Caco-2 (cell line): Measurements from ENCODE around the gene FMO4. TPM values are rescaled to one million over a fixed set of nuclear protein-coding genes. Genes with fewer than 3 reads are reported as not detected.

ENCODE experiments used
- BruUV-seq: library from RNA; stranded (reverse); fragments of 400-500 nt; replicated peaks from 2 replicates; lab custom pipeline; 2021; lab: Mats Ljungman, UMichigan
- CTCF ChIA-PET: fragments of 300-600 bp; sonication (Branson Sonifier 250); formaldehyde crosslinking; loops from one replicate; lab custom pipeline; 2022; ENCODE audit warnings: antibody characterized with exemption; lab: Charles Lee
- POLR2A ChIA-PET: fragments of 300-600 bp; sonication (Branson Sonifier 250); formaldehyde crosslinking; loops from one replicate; lab custom pipeline; 2022; ENCODE audit warnings: antibody characterized with exemption; lab: Charles Lee
- DNase-seq, 2 experiments: peaks; one replicate each; pipeline versions ENCODE4 v3.0.0 to v3.0.0-alpha.2; 2020 to 2022
- H3K27me3 ChIP-seq: replicated peaks from 2 replicates; pipeline ENCODE4 v1.6.0; 2011; ENCODE audit warnings: low read length; ENCODE audit not compliant: control insufficient read depth, insufficient read depth
- H3K36me3 ChIP-seq: 2 replicates; pipeline ENCODE4 v1.5.1; 2011; ENCODE audit warnings: low read length; ENCODE audit not compliant: control insufficient read depth, insufficient read depth
- H3K4me1 ChIP-seq: fragments of 250-450 bp; sonication (Bioruptor Pico); 2 replicates; pipeline ENCODE4 v1.5.1; 2020; ENCODE audit warnings: mild to moderate bottlenecking
- H3K4me3 ChIP-seq: 2 replicates; pipeline ENCODE4 v1.5.1; 2011; ENCODE audit warnings: low read depth, mild to moderate bottlenecking, control low read depth, low read length
- H3K9me3 ChIP-seq: fragments of 250-450 bp; sonication (Bioruptor Pico); 2 replicates; pipeline ENCODE4 v1.5.1; 2020; ENCODE audit warnings: mild to moderate bottlenecking, moderate library complexity
- H3K27ac Mint-ChIP-seq: one replicate; pipeline ENCODE4 v1.8.0; 2022; ENCODE audit warnings: mixed read lengths; ENCODE audit not compliant: unreplicated experiment
- H3K27me3 Mint-ChIP-seq: one replicate; pipeline ENCODE4 v1.8.0; 2022; ENCODE audit warnings: mixed read lengths; ENCODE audit not compliant: insufficient read depth, unreplicated experiment
- H3K36me3 Mint-ChIP-seq: one replicate; pipeline ENCODE4 v1.8.0; 2022; ENCODE audit warnings: mild to moderate bottlenecking, mixed read lengths; ENCODE audit not compliant: insufficient read depth, unreplicated experiment
- H3K4me1 Mint-ChIP-seq: one replicate; pipeline ENCODE4 v1.8.0; 2022; ENCODE audit warnings: low read depth, mixed read lengths; ENCODE audit not compliant: unreplicated experiment
- H3K4me3 Mint-ChIP-seq: one replicate; pipeline ENCODE4 v1.8.0; 2022; ENCODE audit warnings: mild to moderate bottlenecking, moderate library complexity, mixed read lengths; ENCODE audit not compliant: unreplicated experiment
- H3K9me3 Mint-ChIP-seq: one replicate; pipeline ENCODE4 v1.8.0; 2022; ENCODE audit warnings: mixed read lengths; ENCODE audit not compliant: unreplicated experiment
- intact Hi-C: fragments of 100-400 bp; cut with micrococcal nuclease; formaldehyde crosslinking; loops from one replicate; pipeline ENCODE4 v1.10.0; 2022; ENCODE audit not compliant: unreplicated experiment
- total RNA-seq: library from RNA; stranded (reverse); gene quantifications from 2 replicates; pipeline ENCODE4 v1.2.3, GENCODE V29; 2022
- TF ChIP-seq, protein P1 (sequence below), 2 experiments: fragments of 200-600 bp in 1 of 2; IDR thresholded peaks; 1 replicate in 1 of 2; 2 replicates in 1 of 2; pipeline versions ENCODE4 v1.5.1 to v1.8.0; 2011 to 2022; ENCODE audit warnings: antibody characterized with exemption in 1 of 2, control low read depth in 1 of 2, inconsistent platforms in 1 of 2, low read depth in 1 of 2, low read length in 1 of 2, mild to moderate bottlenecking in 1 of 2, moderate library complexity in 1 of 2; ENCODE audit not compliant: insufficient read depth in 1 of 2, severe bottlenecking in 1 of 2, unreplicated experiment in 1 of 2

Gene FMO4
- total RNA-seq, 1 experiment from 2014 or later, result 2.3 TPM

DNA sequence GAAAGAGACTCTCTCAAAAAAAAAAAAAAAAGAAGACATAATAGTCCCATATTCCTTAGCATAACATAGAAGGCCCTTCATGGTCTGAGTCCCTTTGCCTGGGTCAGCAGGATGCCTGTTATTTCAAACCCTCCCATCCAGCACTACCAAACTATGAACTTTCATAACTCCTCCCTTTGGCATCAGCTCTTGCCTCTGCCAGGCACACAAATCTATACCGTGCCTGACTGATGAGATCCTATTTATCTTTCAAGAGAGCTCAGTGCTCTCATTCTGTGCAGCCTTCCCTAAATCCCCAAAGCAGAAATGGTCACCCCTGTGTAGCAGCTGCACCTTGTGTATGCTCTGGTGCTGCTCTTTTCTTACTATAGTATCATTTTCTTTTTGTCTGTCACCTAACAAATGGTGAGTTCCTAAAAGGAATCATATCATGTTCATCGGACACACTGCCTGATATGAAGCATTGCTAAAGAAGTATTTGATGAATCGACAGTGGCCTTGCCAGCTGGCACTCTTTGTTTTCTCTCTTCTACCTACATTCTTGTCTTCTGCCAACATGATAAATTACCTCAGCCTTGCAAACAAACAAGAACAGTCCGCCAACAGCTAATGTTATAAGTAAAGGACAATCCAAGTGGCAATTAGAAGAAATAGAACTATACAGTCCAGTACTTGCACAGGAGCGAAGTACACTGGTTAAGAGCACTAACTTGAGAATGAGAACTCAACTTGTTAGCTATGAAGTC is 29.9 kb downstream of the FMO4 start:
- no peak overlapping the region for H3K4me3 ChIP-seq
- H3K4me1 ChIP-seq, result no peaks in the 10 kb centered on the region
- intact Hi-C loops, result no loop called here
- ChIA-PET POLR2A (no interaction called here), CTCF (no interaction called here)
- Mint-ChIP-seq H3K4me1 (no peaks in the 10 kb centered on the region), H3K9me3 (peaks cover 21% of the 10 kb centered on the region), H3K36me3 (no peaks in the 10 kb centered on the region), H3K27ac (no peak overlapping the region), H3K27me3 (no peaks in the 10 kb centered on the region), H3K4me3 (no peak overlapping the region)
- 0 out of 2 replicates have a peak, but pooled peaks cover 1% of the 10 kb centered on the region for H3K36me3 ChIP-seq
- no peaks in the 10 kb centered on the region for H3K27me3 ChIP-seq
- DNase-seq, result no peak
- no TSS peak for BruUV-seq
- peaks cover 6% of the 10 kb centered on the region; the same call in 1 of the 2 replicates for H3K9me3 ChIP-seq
- TF ChIP-seq, protein P1, sequence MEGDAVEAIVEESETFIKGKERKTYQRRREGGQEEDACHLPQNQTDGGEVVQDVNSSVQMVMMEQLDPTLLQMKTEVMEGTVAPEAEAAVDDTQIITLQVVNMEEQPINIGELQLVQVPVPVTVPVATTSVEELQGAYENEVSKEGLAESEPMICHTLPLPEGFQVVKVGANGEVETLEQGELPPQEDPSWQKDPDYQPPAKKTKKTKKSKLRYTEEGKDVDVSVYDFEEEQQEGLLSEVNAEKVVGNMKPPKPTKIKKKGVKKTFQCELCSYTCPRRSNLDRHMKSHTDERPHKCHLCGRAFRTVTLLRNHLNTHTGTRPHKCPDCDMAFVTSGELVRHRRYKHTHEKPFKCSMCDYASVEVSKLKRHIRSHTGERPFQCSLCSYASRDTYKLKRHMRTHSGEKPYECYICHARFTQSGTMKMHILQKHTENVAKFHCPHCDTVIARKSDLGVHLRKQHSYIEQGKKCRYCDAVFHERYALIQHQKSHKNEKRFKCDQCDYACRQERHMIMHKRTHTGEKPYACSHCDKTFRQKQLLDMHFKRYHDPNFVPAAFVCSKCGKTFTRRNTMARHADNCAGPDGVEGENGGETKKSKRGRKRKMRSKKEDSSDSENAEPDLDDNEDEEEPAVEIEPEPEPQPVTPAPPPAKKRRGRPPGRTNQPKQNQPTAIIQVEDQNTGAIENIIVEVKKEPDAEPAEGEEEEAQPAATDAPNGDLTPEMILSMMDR (IDR thresholded peaks at IDR 0.05; ENCODE audit: insufficient read depth in 1 of 2, low read depth in 1 of 2, low read length in 1 of 2, severe bottlenecking in 1 of 2, unreplicated experiment in 1 of 2), result no peak

DNA sequence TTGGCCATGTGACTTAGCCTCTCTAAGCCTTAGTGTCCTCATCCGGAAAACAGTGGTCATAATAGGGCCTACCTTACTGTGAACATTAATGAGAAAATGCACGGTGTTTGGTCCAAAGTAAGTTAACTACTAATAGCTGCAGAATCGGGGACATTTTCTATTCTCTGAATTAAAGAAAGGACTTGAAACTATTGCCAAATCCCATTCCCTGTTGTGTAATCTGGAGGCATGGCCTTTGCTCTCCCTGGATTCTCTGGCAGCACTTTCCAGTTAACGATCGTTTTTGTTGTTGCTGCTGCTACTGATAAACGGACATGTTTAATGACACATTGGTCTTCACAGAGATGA is 30.5 kb downstream of the FMO4 start:
- CTCF ChIA-PET, result no interaction called here
- Mint-ChIP-seq H3K4me3 (no peak overlapping the region), H3K4me1 (no peaks in the 10 kb centered on the region), H3K27ac (no peak overlapping the region), H3K27me3 (no peaks in the 10 kb centered on the region), H3K9me3 (peaks cover 24% of the 10 kb centered on the region), H3K36me3 (no peaks in the 10 kb centered on the region)
- Histone ChIP-seq H3K4me1 (no peaks in the 10 kb centered on the region), H3K27me3 (no peaks in the 10 kb centered on the region), H3K4me3 (no peak overlapping the region), H3K9me3 (peaks cover 6% of the 10 kb centered on the region; the same call in 1 of the 2 replicates), H3K36me3 (0 out of 2 replicates have a peak, but pooled peaks cover 1% of the 10 kb centered on the region)
- BruUV-seq, result no TSS peak
- no peak for DNase-seq
- TF ChIP-seq, protein P1 (IDR thresholded peaks at IDR 0.05; ENCODE audit: insufficient read depth in 1 of 2, low read depth in 1 of 2, low read length in 1 of 2, severe bottlenecking in 1 of 2, unreplicated experiment in 1 of 2), result no peak
- intact Hi-C loops, result no loop called here
- POLR2A ChIA-PET, result no interaction called here

DNA sequence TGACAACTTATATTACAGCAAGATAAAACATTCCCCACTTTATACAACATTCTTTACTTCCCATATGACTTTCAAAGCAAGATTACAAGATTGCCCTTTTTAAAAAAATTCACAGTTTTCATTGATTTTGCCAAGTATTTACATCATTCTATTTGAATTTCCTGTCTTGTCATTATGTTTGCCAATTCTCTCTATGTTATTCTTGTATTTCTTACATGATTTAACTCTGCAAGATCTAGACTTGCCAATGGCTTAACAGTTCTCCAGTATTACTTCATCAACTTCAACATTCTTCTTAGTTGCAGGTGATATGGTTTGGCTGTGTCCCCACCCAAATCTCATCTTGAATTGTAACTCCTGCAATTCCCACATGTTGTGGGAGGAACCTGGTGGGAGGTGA is 31.6 kb downstream of the FMO4 start:
- no peaks in the 10 kb centered on the region for H3K27me3 Mint-ChIP-seq

More for the DNA sequence above, 31.6 kb downstream of the FMO4 start:
- ChIA-PET CTCF (no interaction called here), POLR2A (no interaction called here)
- Histone ChIP-seq H3K4me1 (no peaks in the 10 kb centered on the region), H3K9me3 (peaks cover 11% of the 10 kb centered on the region; the same call in 1 of the 2 replicates), H3K36me3 (0 out of 2 replicates have a peak, but pooled peaks cover 1% of the 10 kb centered on the region), H3K4me3 (no peak overlapping the region), H3K27me3 (no peaks in the 10 kb centered on the region)
- intact Hi-C loops, result no loop called here
- TF ChIP-seq, protein P1 (IDR thresholded peaks at IDR 0.05; ENCODE audit: insufficient read depth in 1 of 2, low read depth in 1 of 2, low read length in 1 of 2, severe bottlenecking in 1 of 2, unreplicated experiment in 1 of 2), result no peak
- Mint-ChIP-seq H3K9me3 (peaks cover 31% of the 10 kb centered on the region), H3K4me1 (no peaks in the 10 kb centered on the region), H3K36me3 (no peaks in the 10 kb centered on the region), H3K4me3 (no peak overlapping the region), H3K27ac (no peak overlapping the region)
- no TSS peak for BruUV-seq
- no peak for DNase-seq
